Spleen (tissue), 7 donors: Measurements from ENCODE around the gene GOLPH3.

Experiments used
- POLR2A ChIP-seq, 3 donors: fragments of 450-650 bp; IDR thresholded peaks; one replicate each; pipeline ENCODE4 v1.5.1; 2017; ENCODE audit warnings: antibody characterized with exemption in 3 of 3, mild to moderate bottlenecking in 1 of 3
- TF ChIP-seq, protein P1 (sequence below), 11 experiments: fragments of 200-600 bp in 7 of 11; fragments of 450-650 bp in 4 of 11; sonication (generic) in 4 of 11; IDR thresholded peaks in 8 of 11; conservative IDR thresholded peaks in 3 of 11; 1 replicate in 7 of 11; 2 replicates in 4 of 11; pipeline versions ENCODE4 v1.4.0 to v1.8.0; 2016 to 2021; ENCODE audit warnings: antibody characterized with exemption in 11 of 11, inconsistent platforms in 4 of 11, mild to moderate bottlenecking in 1 of 11
- donor health status: DM: no; HTN: no; CAD: no; lungs with moderate emphysema.
- donor health status: DM: no; HTN: no; CAD: no.
- donor health status: DM: no; HTN: no; CAD: no.

- TF ChIP-seq, protein P1, sequence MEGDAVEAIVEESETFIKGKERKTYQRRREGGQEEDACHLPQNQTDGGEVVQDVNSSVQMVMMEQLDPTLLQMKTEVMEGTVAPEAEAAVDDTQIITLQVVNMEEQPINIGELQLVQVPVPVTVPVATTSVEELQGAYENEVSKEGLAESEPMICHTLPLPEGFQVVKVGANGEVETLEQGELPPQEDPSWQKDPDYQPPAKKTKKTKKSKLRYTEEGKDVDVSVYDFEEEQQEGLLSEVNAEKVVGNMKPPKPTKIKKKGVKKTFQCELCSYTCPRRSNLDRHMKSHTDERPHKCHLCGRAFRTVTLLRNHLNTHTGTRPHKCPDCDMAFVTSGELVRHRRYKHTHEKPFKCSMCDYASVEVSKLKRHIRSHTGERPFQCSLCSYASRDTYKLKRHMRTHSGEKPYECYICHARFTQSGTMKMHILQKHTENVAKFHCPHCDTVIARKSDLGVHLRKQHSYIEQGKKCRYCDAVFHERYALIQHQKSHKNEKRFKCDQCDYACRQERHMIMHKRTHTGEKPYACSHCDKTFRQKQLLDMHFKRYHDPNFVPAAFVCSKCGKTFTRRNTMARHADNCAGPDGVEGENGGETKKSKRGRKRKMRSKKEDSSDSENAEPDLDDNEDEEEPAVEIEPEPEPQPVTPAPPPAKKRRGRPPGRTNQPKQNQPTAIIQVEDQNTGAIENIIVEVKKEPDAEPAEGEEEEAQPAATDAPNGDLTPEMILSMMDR (IDR thresholded peaks at IDR 0.05 in 8 of 11, conservative IDR thresholded peaks at IDR 0.05 in 3 of 11): no peak
- TF ChIP-seq POLR2A (IDR thresholded peaks at IDR 0.05): no peak
Observed at GRCh38 chr5:32197032-32197431, 22.9 kb upstream of the GOLPH3 start.
